ENCODE measurements around the gene DISC1. TPM values are rescaled to one million over a fixed set of nuclear protein-coding genes. Genes with fewer than 3 reads are reported as not detected.
"Not testable (repeated sequence)": the region's sequence is repeated elsewhere in the genome, so short reads cannot be mapped to it uniquely, and the experiment has no call there.

DISC1 gene
- total RNA-seq, 4 donors from 2014 or later = 3.3 to 11.4 (median 4.2) TPM

GRCh38 chr1:231666220-231666936, 39.8 kb downstream of the DISC1 start:
- Histone ChIP-seq H3K4me3 (no peak overlapping the region), H3K36me3 (no peaks in the 10 kb centered on the region), H3K27me3 (no peaks in the 10 kb centered on the region), H3K9me3 (peaks cover 0 to 7% (median 0%) of the 10 kb centered on the region in 3 donors), H3K27ac (no peak overlapping the region), H3K4me1 (no peaks in the 10 kb centered on the region)
- DNase-seq = no peak
- whole genome bisulfite sequencing, 2 donors = 83 to 88% methylated on average over 7 of the region's 7 CpGs
- no peak for TF ChIP-seq CTCF (IDR thresholded peaks at IDR 0.05)
- TF ChIP-seq POLR2A (IDR thresholded peaks at IDR 0.05) = no peak
- intact Hi-C loops (cut with DNase I) = no loop called here

GRCh38 chr1:231666937-231667608, 40.5 kb downstream of the DISC1 start:
- intact Hi-C loops (cut with DNase I) = no loop called here
- no peaks in the 10 kb centered on the region for H3K36me3 ChIP-seq
- 36 to 50% methylated on average over 1 of the region's 1 CpG for WGBS, 2 donors
- H3K9me3 ChIP-seq = peaks cover 0 to 7% (median 0%) of the 10 kb centered on the region in 3 donors
- H3K27ac ChIP-seq = no peak overlapping the region
- no peak for TF ChIP-seq POLR2A (IDR thresholded peaks at IDR 0.05)
- no peak for TF ChIP-seq CTCF (IDR thresholded peaks at IDR 0.05)
- no peak for DNase-seq
- H3K4me3 ChIP-seq = no peak overlapping the region
- H3K4me1 ChIP-seq = no peaks in the 10 kb centered on the region
- no peaks in the 10 kb centered on the region for H3K27me3 ChIP-seq

- no peak overlapping the region for H3K4me3 ChIP-seq
- WGBS, 2 donors = 89 to 90% methylated on average over 3 of the region's 3 CpGs
- no peaks in the 10 kb centered on the region for H3K27me3 ChIP-seq
- TF ChIP-seq CTCF (IDR thresholded peaks at IDR 0.05) = no peak
- no peak for TF ChIP-seq POLR2A (IDR thresholded peaks at IDR 0.05)
- H3K27ac ChIP-seq = no peak overlapping the region
- H3K36me3 ChIP-seq = no peaks in the 10 kb centered on the region
- H3K4me1 ChIP-seq = no peaks in the 10 kb centered on the region
- DNase-seq = no peak
- peaks cover 0 to 7% (median 0%) of the 10 kb centered on the region in 3 donors for H3K9me3 ChIP-seq
- intact Hi-C loops (cut with DNase I) = no loop called here
These were observed 41.4 kb downstream of the DISC1 start for GRCh38 chr1:231667896-231668506.

- TF ChIP-seq CTCF (IDR thresholded peaks at IDR 0.05) (no peak), POLR2A (IDR thresholded peaks at IDR 0.05) (no peak)
- intact Hi-C loops (cut with DNase I) = no loop called here
These were observed 42.2 kb downstream of the DISC1 start for GRCh38 chr1:231668826-231669225.

GRCh38 chr1:231669864-231670621, 43.5 kb downstream of the DISC1 start:
- H3K4me1 ChIP-seq; H3K4me3 ChIP-seq; H3K36me3 ChIP-seq; intact Hi-C loops (cut with DNase I); H3K27ac ChIP-seq; H3K9me3 ChIP-seq; H3K27me3 ChIP-seq; DNase-seq: not testable (repeated sequence)
- 70 to 74% methylated on average over 4 of the region's 4 CpGs for WGBS, 2 donors

More at GRCh38 chr1:231668826-231669225, 42.2 kb downstream of the DISC1 start:
- DNase-seq = no peak
- Histone ChIP-seq H3K9me3 (no peaks in the 10 kb centered on the region), H3K27ac (no peak overlapping the region), H3K4me3 (no peak overlapping the region), H3K27me3 (no peaks in the 10 kb centered on the region), H3K36me3 (no peaks in the 10 kb centered on the region), H3K4me1 (no peaks in the 10 kb centered on the region)
